Measurements from ENCODE around the gene DNAJB2. TPM values are rescaled to one million over a fixed set of nuclear protein-coding genes. Genes with fewer than 3 reads are reported as not detected.
A peak's percentile ranks its signal among the peaks of the same experiment; 100 is the strongest.

The DNAJB2 gene
- total and polyA plus RNA-seq, 2 donors (not counting 3 experiments of a cell fraction or from before 2014, with no cell fraction given) = 30.4 to 35.0 TPM

GRCh38 chr2:219294356-219295351, 15.5 kb downstream of the DNAJB2 start:
- Histone ChIP-seq H3K79me2 (ENCODE audit: control insufficient read depth, insufficient read depth, low read length) (no peaks in the 10 kb centered on the region), H2AFZ (ENCODE audit: low read depth, low read length) (peak overlapping the region; percentile 98), H3K9me3 (replicated peaks; ENCODE audit: control insufficient read depth, insufficient read depth, low read length) (no peaks in the 10 kb centered on the region), H3K36me3 (ENCODE audit: control insufficient read depth in 2 of 2, extremely low read depth in 1 of 2, insufficient read depth in 2 of 2, low read length in 2 of 2) (no peaks in the 10 kb centered on the region), H3K9me1 (replicated peaks; ENCODE audit: control insufficient read depth, extremely low read depth, insufficient read depth, low read length) (no peaks in the 10 kb centered on the region), H3K4me2 (ENCODE audit: insufficient read depth, low read length) (peak overlapping the region; percentile 77), H3K4me1 (ENCODE audit: control insufficient read depth, extremely low read depth, insufficient read depth, low read length) (peaks cover 4% of the 10 kb centered on the region), H3K4me3 (replicated peaks in 1 of 3; ENCODE audit: insufficient read depth in 1 of 3, low read depth in 1 of 3, low read length in 3 of 3) (peak overlapping the region; percentile 40 to 46 (median 40)), H4K20me1 (replicated peaks; ENCODE audit: control insufficient read depth, extremely low read depth, insufficient read depth, low read length) (no peaks in the 10 kb centered on the region), H3K27me3 (ENCODE audit: control insufficient read depth in 2 of 2, insufficient read depth in 2 of 2, low read length in 2 of 2) (peaks cover 0 to 2% of the 10 kb centered on the region in 2 experiments), H3K27ac (ENCODE audit: insufficient read depth, low read depth, low read length) (no peak overlapping the region), H3K9ac (replicated peaks; ENCODE audit: extremely low read depth, insufficient read depth, low read length) (peak overlapping the region; percentile 64)
- TF ChIP-seq POLR2AphosphoS5 (IDR thresholded peaks at IDR 0.05; ENCODE audit: insufficient read depth, low read depth, low read length) = peak; percentile 75
- peak; percentile 59 for TF ChIP-seq MAX (IDR thresholded peaks at IDR 0.05; ENCODE audit: insufficient read depth, insufficient read length)
- no peak for TF ChIP-seq FOS (IDR thresholded peaks at IDR 0.05; ENCODE audit: borderline replicate concordance, insufficient read depth, low read length)
- no peak for TF ChIP-seq EZH2 (IDR thresholded peaks at IDR 0.05; ENCODE audit: borderline replicate concordance, low read depth, low read length, severe bottlenecking)
- TF ChIP-seq POLR2A (IDR thresholded peaks at IDR 0.05; ENCODE audit: low read depth, low read length) = peak; percentile 64
- TF ChIP-seq MYC (IDR thresholded peaks at IDR 0.05; ENCODE audit: low read depth, low read length) = peak; percentile 90
- TF ChIP-seq CTCF (IDR thresholded peaks at IDR 0.05; ENCODE audit: extremely low read depth in 1 of 2, insufficient read depth in 1 of 2, low read depth in 1 of 2, low read length in 2 of 2) = peak; percentile 95 to 98
- CTCF ChIA-PET = interaction anchor here (0.6 to 11.2 kb wide), 47 partner anchors 9 to 418 kb away, joined by 3 to 253 read pairs (median 5); partner anchors contain the start of genes ABCB6, ANKZF1, ATG9A and CNPPD1
- no TSS peak for BruUV-seq (replicated peaks)
- intact Hi-C loops (cut with micrococcal nuclease) = loop anchor here (1.0 to 5.0 kb wide), 9 partner anchors 15 to 312 kb away; partner anchors contain the start of genes ABCB6, ANKZF1, ATG9A and CNPPD1
- POLR2A ChIA-PET = interaction anchor here (1.0 kb wide), 1 partner anchor 50 kb away, joined by 4 read pairs; the partner anchor contains the start of genes GLB1L and STK16
- FAIRE-seq (peak; percentile 83), DNase-seq (ENCODE audit: low read depth, low spot score) (peak; percentile 87)
- dilution Hi-C loops (cut with MboI; ENCODE audit: extremely low pct_ligation_motif_present, low sequenced_read_pairs) = no loop called here

All from endothelial cell of umbilical vein (primary cell).